Measurements from ENCODE around the gene TMC1.

The TMC1 gene

DNA sequence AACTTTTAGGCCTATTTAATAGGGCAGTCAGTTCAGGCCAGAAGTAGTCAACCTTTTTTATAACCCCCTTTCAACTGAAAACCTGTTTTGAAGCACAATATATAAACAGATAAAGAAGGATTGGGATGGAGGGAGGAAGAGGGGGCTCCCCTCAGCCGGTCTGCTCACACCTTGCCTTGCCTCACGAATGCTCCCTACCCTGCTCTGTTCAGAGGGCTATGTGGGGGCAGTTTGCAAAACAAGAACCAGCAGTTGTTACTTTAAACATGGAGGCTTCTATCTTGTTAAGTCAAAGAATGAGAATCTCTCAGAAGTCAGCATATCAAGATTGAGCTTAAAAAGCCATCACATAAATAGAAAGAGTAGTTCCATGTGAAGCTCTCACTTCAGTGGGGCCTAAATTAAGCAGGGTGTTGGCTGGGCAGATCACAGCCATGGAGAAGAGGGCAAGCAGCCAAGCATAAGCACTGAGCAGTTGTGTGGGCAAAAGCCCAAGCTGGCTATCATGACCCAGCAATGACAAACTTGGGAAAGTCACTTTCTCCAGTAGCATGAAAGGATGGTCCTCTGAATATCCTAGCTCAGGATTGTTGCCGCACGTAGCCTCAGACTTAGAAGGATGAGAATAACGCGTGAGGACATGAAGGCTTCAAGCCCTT is 360.8 kb downstream of the TMC1 start:
- no peak for DNase-seq

DNA sequence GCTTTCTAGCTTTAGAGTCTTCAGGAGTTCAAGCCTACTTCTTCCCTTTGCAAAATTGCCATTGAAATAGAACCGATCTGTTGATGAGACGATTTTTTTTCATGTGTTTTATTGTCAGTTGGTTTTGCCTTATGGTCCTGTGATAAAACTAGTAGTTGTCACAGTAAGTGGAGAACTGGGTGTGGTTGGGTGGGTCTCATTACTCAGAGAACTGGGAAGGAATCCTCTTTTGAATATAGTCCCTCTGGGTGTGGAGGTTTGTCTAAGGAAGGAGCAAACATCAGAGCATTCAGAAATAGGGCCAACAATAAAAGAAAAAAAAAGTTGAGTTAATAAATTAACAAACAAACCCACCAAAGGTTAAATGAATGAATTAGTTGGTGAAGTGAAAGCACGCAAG is 362.5 kb downstream of the TMC1 start:
- no peak for DNase-seq

DNA sequence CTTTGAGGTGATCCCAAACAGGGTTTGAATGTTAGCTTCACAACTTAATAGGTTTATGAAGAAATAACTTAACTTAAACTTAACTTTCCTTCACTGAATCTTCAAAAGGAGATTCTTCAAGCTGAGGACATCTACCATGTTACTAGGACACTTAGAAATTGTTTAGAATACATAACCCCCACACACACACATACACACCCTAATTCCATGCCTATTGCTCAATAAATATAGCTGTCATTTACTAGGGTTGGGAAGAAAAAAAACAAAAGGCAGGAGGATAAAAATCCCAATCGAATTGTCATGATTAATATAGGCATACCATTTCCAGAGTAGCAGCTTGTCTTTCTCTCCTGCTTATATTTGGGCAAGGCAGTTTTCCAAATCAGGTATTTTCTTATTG is 363.1 kb downstream of the TMC1 start:
- DNase-seq: no peak
